Lower lobe of right lung (tissue), 2 donors: Measurements from ENCODE around the gene ANKFN1. TPM values are rescaled to one million over a fixed set of nuclear protein-coding genes. Genes with fewer than 3 reads are reported as not detected.

ENCODE experiments used
- ATAC-seq, 2 donors: fragments of 200-7000 bp; cut with Tn5 transposase; one replicate each; pipeline ENCODE4 v1.9.1; 2020 to 2022; ENCODE audit warnings: mild to moderate bottlenecking in 2 of 2, moderate library complexity in 2 of 2
- DNase-seq: peaks from one replicate; pipeline ENCODE4 v3.0.0-alpha.2; 2020
- H3K27ac ChIP-seq: fragments of 200-600 bp; one replicate; pipeline ENCODE4 v1.8.0; 2022
- H3K27me3 ChIP-seq: fragments of 200-600 bp; one replicate; pipeline ENCODE4 v1.8.0; 2022; ENCODE audit warnings: low read depth
- H3K36me3 ChIP-seq: fragments of 200-600 bp; one replicate; pipeline ENCODE4 v1.8.0; 2022; ENCODE audit warnings: mild to moderate bottlenecking
- H3K4me1 ChIP-seq: fragments of 200-600 bp; one replicate; pipeline ENCODE4 v1.8.0; 2022
- H3K4me3 ChIP-seq: fragments of 200-600 bp; one replicate; pipeline ENCODE4 v1.8.0; 2022; ENCODE audit warnings: mild to moderate bottlenecking
- H3K9me3 ChIP-seq: fragments of 200-600 bp; one replicate; pipeline ENCODE4 v1.8.0; 2022
- CTCF ChIP-seq: fragments of 200-600 bp; IDR thresholded peaks from one replicate; pipeline ENCODE4 v1.8.0; 2022; ENCODE audit warnings: antibody characterized with exemption, mild to moderate bottlenecking
- intact Hi-C: fragments of 100-400 bp; cut with DNase I; formaldehyde crosslinking; loops from one replicate; pipeline ENCODE4 v1.11.0; 2022
- total RNA-seq: library from RNA; stranded (reverse); fragmentation: NEBNext Ultra II Directional; extraction: Animal tissue kit (Norgen Biotek cat#: 25700); gene quantifications from one replicate; pipeline ENCODE4 v1.2.1, GENCODE V29; 2021
- donor health status: DM: no; HTN: yes; CAD: no; lungs with severe emphysema.

Gene ANKFN1
- total RNA-seq, 1 donor from 2014 or later: 4.3 TPM

- intact Hi-C loops: no loop called here
- H3K36me3 ChIP-seq: no peaks in the 10 kb centered on the region
- H3K27ac ChIP-seq: peak overlapping the region; percentile 2
- H3K4me1 ChIP-seq: peaks cover 14% of the 10 kb centered on the region
- peak overlapping the region; percentile 7 for H3K4me3 ChIP-seq
- ATAC-seq: peak in 1 of 2 donors; percentile 53
- no peak for TF ChIP-seq CTCF
- no peaks in the 10 kb centered on the region for H3K27me3 ChIP-seq
- DNase-seq: no peak
- no peaks in the 10 kb centered on the region for H3K9me3 ChIP-seq
These were observed 137.0 kb downstream of the ANKFN1 start for GRCh38 chr17:56290101-56290801.

GRCh38 chr17:56290802-56291118, 137.5 kb downstream of the ANKFN1 start:
- ATAC-seq (no peak), DNase-seq (no peak)
- Histone ChIP-seq H3K4me1 (peaks cover 14% of the 10 kb centered on the region), H3K27me3 (no peaks in the 10 kb centered on the region), H3K27ac (peak overlapping the region; percentile 2), H3K9me3 (no peaks in the 10 kb centered on the region), H3K36me3 (no peaks in the 10 kb centered on the region), H3K4me3 (peak overlapping the region; percentile 7)
- intact Hi-C loops: no loop called here
- no peak for TF ChIP-seq CTCF

- Histone ChIP-seq H3K4me3 (no peak overlapping the region), H3K9me3 (no peaks in the 10 kb centered on the region), H3K36me3 (no peaks in the 10 kb centered on the region), H3K27ac (no peak overlapping the region), H3K4me1 (peaks cover 14% of the 10 kb centered on the region), H3K27me3 (no peaks in the 10 kb centered on the region)
- no peak for ATAC-seq
- DNase-seq: no peak
- TF ChIP-seq CTCF: no peak
- intact Hi-C loops: no loop called here
These were observed 138.0 kb downstream of the ANKFN1 start for GRCh38 chr17:56291226-56291805.

GRCh38 chr17:56292010-56292409, 138.7 kb downstream of the ANKFN1 start:
- H3K4me3 ChIP-seq: no peak overlapping the region
- no peak for ATAC-seq

GRCh38 chr17:56292578-56292977, 139.3 kb downstream of the ANKFN1 start:
- Histone ChIP-seq H3K9me3 (no peaks in the 10 kb centered on the region), H3K4me3 (no peak overlapping the region), H3K27me3 (no peaks in the 10 kb centered on the region), H3K36me3 (no peaks in the 10 kb centered on the region), H3K27ac (no peak overlapping the region), H3K4me1 (peaks cover 14% of the 10 kb centered on the region)
- DNase-seq (no peak), ATAC-seq (no peak)
- intact Hi-C loops: no loop called here
- TF ChIP-seq CTCF: no peak

More at GRCh38 chr17:56292010-56292409, 138.7 kb downstream of the ANKFN1 start:
- intact Hi-C loops: no loop called here
- no peak for DNase-seq
- Histone ChIP-seq H3K9me3 (no peaks in the 10 kb centered on the region), H3K27me3 (no peaks in the 10 kb centered on the region), H3K36me3 (no peaks in the 10 kb centered on the region), H3K4me1 (peaks cover 14% of the 10 kb centered on the region), H3K27ac (no peak overlapping the region)
- no peak for TF ChIP-seq CTCF
